ENCODE results near the gene SLITRK2.

SLITRK2 gene, protein sequence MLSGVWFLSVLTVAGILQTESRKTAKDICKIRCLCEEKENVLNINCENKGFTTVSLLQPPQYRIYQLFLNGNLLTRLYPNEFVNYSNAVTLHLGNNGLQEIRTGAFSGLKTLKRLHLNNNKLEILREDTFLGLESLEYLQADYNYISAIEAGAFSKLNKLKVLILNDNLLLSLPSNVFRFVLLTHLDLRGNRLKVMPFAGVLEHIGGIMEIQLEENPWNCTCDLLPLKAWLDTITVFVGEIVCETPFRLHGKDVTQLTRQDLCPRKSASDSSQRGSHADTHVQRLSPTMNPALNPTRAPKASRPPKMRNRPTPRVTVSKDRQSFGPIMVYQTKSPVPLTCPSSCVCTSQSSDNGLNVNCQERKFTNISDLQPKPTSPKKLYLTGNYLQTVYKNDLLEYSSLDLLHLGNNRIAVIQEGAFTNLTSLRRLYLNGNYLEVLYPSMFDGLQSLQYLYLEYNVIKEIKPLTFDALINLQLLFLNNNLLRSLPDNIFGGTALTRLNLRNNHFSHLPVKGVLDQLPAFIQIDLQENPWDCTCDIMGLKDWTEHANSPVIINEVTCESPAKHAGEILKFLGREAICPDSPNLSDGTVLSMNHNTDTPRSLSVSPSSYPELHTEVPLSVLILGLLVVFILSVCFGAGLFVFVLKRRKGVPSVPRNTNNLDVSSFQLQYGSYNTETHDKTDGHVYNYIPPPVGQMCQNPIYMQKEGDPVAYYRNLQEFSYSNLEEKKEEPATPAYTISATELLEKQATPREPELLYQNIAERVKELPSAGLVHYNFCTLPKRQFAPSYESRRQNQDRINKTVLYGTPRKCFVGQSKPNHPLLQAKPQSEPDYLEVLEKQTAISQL

DNA sequence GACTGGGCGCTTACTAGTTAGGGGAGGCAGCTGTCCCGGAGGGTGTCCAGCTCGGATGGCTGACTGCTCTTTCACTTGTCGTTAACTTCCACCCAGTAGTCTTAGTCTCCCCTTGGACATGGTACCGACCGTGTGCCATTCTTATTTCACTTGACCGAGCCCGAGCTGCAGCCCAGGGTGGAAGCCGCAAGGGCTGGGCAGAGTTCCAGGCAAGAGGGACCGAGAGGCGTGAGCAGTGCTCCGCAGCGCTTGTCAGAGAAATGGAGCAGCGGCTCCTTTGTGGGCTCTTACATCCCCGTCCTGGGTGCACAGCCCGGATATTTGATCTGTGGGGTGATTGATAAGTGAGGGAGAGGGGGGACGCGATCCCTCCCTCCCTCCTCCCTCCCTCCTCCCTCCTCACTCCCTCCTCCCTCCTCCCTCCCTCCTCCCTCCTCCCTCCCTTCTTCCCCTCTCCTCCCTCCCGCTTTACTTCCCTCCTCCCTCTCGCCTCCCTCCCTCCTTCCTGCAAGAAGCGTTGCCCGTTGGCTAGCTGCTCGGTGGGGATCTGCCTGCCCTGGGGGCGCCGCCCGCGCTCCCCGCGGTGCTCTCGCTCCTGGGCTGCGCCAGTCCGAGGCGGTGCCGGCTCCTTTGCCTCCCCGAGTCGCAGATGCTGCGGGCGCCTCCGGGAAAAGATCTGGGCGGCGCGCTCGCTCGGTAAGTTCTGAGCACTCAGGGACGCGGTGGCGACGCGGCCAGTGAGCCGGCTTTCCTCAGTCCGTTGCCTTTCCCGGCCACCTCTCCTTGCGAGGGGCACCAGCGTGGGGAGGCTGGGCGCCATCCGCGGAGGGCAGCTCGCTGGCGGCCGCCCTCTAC is at the start of gene SLITRK2:
Gene SLITRK2, plus strand, starts transcription at position 499 of the 855 bp plus-strand sequence. CDS start 4,597 bp downstream, outside the sequence.
- no peak for DNase-seq

DNA sequence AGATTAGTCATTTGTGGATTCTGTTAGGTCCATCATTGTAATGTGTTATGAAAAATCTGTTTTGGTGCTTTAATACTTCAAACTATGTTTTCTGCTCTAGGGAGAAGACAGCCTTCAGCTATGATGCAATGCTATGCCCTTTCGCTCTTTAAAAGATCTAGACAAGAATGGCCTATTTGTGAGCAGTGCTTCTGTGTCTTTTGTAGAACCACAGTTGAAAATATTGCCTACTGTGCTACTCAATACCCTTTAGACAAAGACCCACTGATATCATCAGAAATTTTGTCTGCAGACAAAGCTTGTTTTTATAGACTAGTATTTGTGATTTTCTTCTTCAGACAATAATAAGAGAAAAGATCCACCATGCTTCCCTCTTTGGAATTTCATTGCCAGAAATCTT is 44.6 kb upstream of the SLITRK2 start:
- DNase-seq = no peak

DNA sequence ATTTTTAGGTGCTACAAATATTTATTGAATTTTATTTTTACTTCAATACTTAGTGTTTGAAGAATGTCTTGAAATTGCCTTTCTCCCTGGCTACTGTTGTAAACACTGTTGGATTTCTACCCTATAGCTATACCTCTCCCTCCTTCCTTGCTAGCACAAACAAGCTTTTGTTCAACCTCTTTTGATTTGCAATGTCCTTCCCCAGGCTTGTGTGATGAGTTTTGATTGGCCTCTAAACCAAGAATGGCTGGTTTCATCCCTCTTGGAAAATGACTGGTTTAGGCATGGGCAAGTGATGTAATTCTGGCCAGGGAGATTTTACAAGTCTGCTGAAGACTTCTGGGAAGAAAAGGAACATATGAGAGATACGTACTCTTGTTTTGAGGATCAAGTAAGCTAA is 25.3 kb upstream of the SLITRK2 start:
- no peak for DNase-seq

DNA sequence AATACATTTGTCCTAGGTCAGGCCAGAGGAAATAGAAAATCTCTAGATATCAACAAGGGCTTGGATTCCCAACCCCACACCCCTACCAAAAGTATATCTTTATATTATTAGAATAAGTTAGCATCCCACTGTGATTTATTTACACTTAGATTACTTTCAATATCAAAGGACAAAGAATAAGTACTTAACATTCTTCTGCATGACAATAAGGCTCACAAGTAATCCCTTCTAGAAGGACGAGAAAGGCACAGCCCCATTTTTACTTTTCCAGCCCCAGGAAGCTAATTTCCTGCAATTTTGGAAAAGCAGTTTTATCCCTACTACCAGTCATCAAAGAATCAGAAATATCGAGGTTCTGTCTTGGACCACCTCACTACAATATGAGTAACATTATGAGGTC is 14.1 kb upstream of the SLITRK2 start:
- DNase-seq = no peak

DNA sequence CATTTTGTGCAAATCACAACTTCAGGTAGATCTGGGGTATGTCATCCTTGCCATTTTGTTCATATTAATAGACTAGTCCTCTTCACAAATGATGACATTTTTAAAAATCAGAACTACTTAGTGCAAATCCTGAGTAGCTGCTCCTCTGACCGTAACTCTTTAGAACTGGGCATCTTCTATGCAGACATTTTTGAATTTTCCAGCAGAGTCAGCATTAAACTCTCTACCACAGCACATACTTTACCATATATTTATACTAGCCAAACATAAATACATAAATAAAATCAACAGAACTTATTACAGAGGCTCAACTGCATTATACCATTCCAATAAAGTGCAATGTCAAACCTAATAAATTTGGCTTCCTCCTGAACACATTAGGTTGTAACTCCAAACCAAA is 4.5 kb upstream of the SLITRK2 start:
- no peak for DNase-seq

DNA sequence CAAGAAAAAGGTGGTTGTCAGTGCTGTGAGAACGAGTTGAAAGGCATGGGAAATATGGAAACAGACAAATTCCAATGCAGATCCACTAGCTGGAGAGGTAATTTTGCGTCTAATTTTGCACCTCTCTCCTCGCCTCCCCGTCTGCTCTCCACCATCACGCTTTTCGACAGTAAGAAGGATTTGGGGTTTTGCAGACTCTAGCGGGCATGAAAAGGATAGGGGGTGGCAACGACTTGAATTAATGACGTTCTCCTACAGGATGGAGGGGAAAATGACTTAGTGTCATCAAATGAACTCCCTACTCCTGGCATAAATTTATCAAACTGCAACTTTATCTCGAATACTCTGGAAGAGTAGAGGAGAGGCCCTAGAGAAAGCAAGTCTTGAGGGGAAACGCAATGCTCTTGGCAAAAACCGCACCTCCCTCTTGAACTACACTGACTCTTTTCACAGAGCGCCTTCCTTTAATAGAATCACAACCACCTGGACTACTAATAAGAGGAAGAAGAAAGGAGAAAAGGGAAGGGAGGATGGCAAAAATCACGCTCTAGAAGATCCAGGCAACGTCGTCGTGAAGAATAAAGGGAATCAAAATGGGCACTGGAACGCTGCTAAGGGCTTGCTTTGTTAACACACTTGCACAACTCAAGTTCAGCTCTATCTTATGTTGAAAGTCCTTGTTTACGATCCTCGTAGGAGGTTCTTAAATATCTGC is 871 bp upstream of the SLITRK2 start:
- DNase-seq = no peak

DNA sequence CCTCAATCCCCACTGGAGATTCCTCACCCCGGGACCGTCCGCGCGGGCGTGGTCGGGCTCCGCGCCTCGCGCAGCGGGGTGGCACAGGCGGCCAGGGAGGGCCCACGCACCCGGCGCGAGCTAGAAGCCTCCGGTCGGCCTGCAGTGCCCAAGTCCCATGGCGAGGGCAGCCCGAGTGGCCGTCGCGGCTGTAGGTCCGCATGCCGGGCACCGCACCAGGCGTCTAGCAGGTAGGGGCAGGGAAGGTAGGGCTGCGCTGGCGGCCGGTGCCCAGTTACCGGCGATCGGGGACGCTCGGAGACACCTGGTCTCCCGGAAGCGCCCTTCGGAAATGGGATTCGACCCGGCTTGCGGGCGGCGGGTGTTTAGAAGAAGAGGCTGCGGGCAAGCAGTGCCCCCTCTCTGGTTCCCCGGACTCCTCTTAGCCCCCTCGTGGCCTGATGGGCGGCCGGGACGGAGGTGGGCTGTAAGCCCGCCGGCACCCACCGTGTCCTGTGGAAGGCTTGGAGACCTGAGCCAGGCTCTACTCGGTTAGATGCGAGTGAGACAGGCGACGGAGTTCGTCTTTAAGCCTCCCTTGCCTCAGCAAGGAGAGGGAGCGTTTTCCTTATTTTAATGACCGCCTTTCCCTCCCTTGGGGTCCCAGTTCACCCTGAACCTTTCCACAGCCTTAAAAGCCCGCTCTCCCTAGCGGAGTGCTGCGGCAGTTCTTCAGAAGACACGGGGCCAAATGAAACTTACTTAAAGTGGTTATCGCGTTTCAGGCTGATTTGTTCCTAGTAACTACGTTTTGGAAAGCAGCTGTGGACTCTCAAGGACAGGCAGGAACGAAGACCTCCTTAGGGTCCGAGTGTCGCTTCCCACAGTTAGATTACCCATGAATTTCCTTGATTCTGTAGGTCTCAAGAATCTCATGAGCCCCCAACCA is 821 bp downstream of the SLITRK2 start:
- no peak for DNase-seq

DNA sequence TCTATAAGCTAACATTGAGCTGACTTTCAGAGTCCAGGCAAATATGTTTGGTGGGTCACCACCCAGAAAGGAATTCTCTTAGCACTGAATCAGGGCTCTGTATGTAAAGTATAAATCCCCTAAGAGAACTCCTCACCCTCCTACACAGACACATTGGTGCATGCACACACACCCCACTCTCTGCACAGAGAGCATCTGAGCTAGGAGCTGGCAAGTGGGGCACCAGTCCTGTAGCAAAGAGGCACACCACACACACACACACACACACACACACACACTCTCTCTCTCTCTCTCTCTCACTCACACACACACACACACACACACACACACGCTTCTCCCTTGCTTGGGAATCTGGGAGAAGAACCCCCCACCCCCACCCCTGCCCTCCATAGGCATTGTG is 3.2 kb downstream of the SLITRK2 start:
- DNase-seq = no peak

DNA sequence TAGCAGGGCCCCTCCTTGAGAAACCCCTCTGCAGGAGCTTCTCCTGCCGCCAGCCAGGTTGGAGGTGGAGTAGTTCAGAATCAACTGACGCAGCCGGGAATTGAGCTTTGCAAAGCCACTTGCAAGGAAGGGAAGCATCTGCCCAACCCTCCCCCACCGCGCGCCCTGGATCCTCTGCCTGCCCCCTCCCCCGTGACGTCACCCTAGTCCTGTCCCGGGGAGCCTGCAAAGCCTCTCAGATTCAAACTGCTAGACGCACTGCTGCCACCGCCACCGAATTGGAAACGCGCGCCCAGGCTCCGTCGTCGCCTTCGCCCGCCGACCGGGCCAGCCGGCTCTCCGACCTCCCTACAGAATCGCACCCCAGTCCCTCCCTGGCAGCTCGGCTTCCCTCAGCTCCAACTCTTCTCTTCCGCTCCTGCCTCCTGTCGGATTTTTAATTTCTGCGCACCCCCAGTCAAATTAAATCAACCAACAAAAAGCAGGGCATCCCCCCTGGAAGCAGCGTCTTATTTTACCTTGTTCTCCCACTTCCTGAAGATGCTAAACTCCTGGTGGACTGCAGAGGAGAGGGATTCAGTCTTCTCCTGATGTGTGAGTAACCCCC is 3.8 kb downstream of the SLITRK2 start:
- no peak for DNase-seq

DNA sequence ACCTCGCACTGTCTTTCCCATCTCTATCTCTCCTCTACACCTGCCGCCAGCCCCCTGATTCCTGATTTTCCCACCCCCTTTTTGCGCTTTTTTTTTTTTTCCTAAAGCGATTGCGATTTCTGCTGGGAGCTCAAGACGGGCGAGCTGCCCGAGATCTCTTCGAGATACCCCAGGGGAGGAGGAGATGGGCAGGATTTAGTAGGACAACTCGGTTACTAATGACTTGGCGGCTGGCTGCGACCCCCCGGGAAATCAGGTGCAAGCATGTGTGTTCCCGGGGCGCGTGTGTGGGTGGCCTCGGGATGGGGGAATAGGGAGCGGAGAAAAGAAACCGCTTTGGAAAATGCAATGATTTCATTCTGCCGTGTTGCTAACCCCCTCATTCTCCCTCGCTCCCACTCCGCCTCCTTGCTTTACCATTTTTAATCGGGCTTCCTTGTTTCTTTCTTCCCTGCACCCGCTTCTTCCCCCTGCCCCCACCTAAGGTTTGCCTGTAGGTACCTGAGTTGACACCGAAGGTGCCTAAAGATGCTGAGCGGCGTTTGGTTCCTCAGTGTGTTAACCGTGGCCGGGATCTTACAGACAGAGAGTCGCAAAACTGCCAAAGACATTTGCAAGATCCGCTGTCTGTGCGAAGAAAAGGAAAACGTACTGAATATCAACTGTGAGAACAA is 4.4 kb downstream of the SLITRK2 start:
- no peak for DNase-seq

DNA sequence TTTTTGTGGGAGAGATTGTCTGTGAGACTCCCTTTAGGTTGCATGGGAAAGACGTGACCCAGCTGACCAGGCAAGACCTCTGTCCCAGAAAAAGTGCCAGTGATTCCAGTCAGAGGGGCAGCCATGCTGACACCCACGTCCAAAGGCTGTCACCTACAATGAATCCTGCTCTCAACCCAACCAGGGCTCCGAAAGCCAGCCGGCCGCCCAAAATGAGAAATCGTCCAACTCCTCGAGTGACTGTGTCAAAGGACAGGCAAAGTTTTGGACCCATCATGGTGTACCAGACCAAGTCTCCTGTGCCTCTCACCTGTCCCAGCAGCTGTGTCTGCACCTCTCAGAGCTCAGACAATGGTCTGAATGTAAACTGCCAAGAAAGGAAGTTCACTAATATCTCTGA is 5.5 kb downstream of the SLITRK2 start:
- DNase-seq = no peak

DNA sequence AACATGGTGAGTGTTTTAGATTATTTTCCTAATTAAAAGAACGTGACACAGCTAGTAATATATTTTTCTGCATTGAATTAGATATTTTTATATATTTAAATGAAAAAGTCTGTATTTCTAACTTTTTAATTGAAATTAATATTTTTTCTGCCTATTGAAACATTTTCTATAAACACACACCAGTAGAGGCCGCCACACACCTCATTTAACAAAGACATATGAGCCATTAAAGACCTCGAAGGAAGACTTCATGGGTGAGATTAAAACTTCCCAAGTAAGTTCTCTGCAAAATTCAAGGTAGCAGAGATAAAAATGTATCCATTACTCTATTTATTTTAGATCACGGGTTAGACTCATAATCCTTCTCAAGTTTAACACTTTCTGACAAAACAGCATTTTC is 8.3 kb downstream of the SLITRK2 start:
- no peak for DNase-seq

DNA sequence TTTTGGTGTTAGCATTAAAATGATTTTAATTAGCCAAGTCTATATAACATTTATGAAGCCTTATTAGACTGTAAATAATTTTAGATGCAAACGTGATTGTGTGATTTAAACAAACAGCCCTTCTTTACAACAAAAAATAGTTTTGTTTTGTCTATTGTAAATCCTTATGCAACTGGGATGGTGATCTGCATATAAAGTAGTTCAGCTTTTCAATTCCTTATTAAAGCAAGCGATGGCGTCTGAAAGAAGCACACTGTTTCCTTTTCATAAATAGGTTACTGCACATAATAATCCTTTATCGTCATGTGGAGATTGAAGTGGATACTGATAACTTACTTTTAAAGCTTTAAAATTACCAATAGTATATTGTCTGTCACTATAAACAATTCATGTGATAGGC is 8.8 kb downstream of the SLITRK2 start:
- no peak for DNase-seq

DNA sequence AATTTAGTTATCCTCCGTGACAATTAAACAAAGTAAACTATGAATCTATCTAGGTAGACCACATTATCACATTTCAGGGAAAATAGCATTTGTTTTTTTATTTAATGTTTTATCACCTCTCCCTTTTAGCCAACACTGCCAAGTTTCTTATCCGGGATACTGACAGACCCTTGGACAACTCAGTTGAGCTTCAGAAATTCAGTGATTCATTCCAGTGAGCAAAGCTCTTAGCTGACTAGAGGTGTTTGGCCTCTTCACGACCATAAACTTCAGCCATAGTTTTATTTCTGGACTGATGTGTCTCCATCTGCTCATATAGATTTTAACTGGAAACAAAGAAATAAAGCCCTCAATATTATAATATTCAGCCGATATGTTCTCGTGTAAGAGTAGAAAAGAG is 15.2 kb downstream of the SLITRK2 start:
- no peak for DNase-seq

DNA sequence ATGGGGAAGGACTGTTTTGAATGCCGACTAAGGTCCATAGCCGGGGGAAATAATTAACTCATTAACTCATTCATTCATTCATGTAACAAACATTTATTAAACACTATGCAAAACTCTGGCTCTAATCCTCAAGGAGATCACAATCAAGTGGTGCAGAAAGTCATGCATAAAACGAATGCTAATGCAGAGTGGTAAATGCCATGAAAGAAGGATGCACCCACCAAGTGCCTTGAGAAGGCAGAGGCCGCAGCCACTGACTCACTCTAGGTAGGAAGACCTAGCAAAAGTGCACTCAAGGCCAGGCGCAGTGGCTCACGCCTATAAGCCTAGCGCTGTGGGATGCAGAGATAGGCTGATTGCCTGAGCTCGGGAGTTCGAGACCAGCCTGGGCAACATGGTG is 22.9 kb downstream of the SLITRK2 start:
- DNase-seq = no peak

DNA sequence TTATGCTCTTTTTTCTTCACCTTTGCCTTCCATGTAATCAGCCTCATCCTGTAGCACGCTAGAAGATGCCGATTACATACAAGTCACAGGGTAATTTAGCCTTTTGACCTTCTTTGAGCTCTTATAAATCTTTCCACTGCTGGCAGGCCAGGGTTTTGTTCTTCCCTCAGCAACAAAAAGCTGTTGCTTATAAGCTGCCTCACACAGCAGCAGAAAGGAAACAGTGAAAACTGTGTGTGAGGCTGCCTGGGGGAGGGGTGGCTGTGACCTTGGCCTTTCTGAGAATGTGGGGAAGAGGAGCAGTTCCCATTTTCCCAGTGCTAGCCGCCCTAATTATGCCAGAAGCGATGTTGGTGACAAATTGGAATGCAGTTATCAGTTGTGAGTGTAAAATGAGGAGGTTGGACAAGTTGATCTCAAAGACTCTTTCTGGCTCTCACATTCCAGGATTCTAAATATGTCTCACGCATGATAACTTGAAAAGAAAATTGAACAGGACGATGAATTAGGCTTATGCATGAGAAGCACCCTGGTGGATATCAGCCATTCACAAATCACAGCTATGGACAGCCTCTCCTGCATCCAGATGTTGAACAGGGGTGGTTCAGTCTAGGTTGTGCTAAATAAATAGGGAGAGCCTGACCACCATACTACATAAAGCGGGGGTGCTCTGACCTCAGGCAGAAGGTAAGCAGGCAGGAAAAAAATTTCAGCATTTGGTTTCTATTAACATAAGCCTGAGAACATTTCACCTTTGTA is 25.7 kb downstream of the SLITRK2 start:
- no peak for DNase-seq

DNA sequence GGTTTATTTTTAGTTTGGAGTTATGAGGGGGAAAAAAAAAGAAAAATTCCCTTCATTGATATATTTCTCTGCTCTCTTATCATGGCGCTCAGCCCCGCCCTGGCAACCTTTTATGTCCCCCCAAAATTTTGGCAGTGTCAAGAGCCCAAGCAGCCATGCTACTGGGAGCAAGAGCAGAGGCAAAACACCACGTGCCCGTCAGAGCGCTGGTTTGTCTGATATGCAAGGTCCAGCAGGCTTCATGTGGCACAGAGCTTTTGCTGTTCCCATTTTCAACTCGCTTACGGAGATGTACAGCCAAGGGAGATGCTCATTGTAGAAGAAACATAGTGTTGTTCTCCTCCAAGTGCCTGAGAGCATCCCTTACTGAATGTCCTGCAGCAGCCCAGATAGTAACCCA is 27.3 kb downstream of the SLITRK2 start:
- no peak for DNase-seq

DNA sequence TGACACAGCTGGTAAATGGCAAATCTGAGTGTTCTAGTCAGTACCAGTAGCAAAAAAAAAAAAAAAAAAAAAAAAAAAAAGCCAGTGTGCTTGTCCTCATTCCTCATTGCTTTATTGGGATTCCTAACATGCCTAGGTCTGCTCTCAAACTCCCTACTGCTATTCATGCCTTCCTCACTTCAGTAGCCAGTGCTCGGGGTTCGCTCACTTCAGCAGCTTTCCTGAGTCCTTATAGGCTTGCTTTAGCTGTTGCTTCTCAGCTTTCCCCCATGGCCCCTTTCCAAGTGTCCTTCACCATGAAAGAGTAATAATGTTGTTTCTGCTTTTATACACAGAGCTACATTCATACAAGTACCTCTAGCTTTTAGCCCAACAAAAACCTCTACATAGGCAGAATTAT is 30.8 kb downstream of the SLITRK2 start:
- no peak for DNase-seq

DNA sequence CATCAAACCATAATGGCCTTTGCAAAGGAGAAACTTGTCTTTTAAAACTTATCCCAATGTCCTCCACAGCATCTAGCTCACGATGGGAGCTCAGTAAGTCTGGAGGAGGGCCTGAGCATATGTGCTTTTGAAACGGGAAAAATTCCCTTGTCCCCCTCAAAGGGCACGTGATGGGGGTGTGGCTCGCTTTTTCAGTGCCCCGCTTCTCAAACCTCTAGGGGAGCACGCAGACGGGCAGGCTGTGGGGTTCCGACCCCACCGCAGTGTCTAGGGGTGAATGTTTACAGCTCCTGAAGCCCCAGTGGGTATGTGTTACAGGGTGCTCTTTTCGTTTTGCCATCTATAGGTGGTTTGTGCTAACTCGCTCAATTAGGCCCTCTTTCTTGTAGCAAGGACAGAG is 31.2 kb downstream of the SLITRK2 start:
- DNase-seq = no peak

DNA sequence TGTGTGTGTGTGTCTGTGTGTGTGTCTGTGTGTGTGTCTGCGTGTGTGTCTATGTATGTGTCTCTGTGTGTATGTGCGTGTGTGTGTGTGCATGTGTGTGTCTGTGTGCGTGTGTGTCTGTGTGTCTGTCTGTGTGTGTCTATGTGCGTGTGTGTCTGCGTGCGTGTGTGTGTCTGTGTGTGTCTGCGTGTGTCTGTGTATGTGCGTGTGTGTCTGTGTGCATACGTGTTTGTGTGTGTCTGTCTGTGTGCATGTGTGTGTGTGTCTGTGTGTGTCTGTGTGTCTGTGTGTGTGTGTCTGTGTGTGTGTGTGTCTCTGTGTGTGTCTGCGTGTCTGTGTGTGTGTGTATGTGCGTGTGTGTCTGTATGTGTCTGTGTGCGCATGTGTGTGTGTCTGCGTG is 35.6 kb downstream of the SLITRK2 start:
- DNase-seq = no peak
